K562 (cell line): ENCODE data around the gene MYCBP2. TPM values are rescaled to one million over a fixed set of nuclear protein-coding genes. Genes with fewer than 3 reads are reported as not detected.

ENCODE experiments used
- HSF4 ChIP-seq: fragments of 250-450 bp; sonication (Bioruptor Pico); IDR thresholded peaks from 2 replicates; pipeline ENCODE4 v2.1.2; 2022; ENCODE audit warnings: mild to moderate bottlenecking, moderate library complexity, borderline replicate concordance
- NEUROD1 ChIP-seq: fragments of 150-350 bp; IDR thresholded peaks from 2 replicates; pipeline ENCODE4 v1.6.1; 2014; ENCODE audit warnings: borderline replicate concordance, low read length, low read depth; ENCODE audit not compliant: partially characterized antibody
- SRF ChIP-seq, 2 experiments: fragments of 250-450, 450-650 bp in 1 of 2; sonication (Bioruptor Pico) in 1 of 2; sonication (generic) in 1 of 2; formaldehyde crosslinking; IDR thresholded peaks; 2 replicates each; pipeline versions ENCODE4 v1.5.0 to v1.5.1; 2020 to 2022; ENCODE audit warnings: mild to moderate bottlenecking in 1 of 2, missing genetic modification reagents in 1 of 2
- WHSC1 ChIP-seq: IDR thresholded peaks from one replicate; pipeline ENCODE4 v1.6.1; 2012; ENCODE audit warnings: low read length, control low read depth, inconsistent platforms
- ZNF318 ChIP-seq, 2 experiments: fragments of 450-650 bp; IDR thresholded peaks; 2 replicates each; pipeline ENCODE4 v1.6.1; 2016; ENCODE audit warnings: mild to moderate bottlenecking in 2 of 2, borderline replicate concordance in 1 of 2, low read depth in 1 of 2, moderate library complexity in 1 of 2
- polyA plus RNA-seq, 8 experiments: library from polyadenylated mRNA; depleted of rRNA in 4 of 8; stranded (reverse) in 5 of 8; unstranded in 3 of 8; fragments of >200 nt; fragmentation: Nextera tagmentation in 2 of 8; fragmentation: Illumina TruSeq in 1 of 8; extraction: Ambion mirVana in 2 of 8; extraction: Trizol in 1 of 8; gene quantifications; 2 replicates each; pipeline versions ENCODE4 v1.2.1 to v1.2.3, GENCODE V29; 2011 to 2014; ENCODE audit warnings: inconsistent platforms in 1 of 8, missing spikeins in 1 of 8
- total RNA-seq, 7 experiments: library from RNA; depleted of rRNA in 6 of 7; stranded (reverse); fragments of >200 nt in 6 of 7; fragmentation: Illumina TruSeq in 2 of 7; extraction: Trizol in 2 of 7; gene quantifications; 2 replicates each; pipeline versions ENCODE4 v1.2.1 to v1.2.3, GENCODE V29; 2011 to 2021; ENCODE audit warnings: low replicate concordance in 1 of 7

MYCBP2 gene
- total and polyA plus RNA-seq, 9 of the 15 experiments (the other 6 are each of a cell fraction or from before 2014, with no cell fraction given), result 13.2 to 47.2 (median 28.9) TPM

- TF ChIP-seq ZNF318 (IDR thresholded peaks at IDR 0.05; ENCODE audit: borderline replicate concordance in 1 of 2, low read depth in 1 of 2), result no peak
- TF ChIP-seq SRF (CRISPR knock-in tag; IDR thresholded peaks at IDR 0.05), result no peak
- TF ChIP-seq WHSC1, result no peak
- TF ChIP-seq NEUROD1, result no peak
- no peak for TF ChIP-seq HSF4 (CRISPR knock-in tag)
These were observed 212.6 kb downstream of the MYCBP2 start (continued) for GRCh38 chr13:77114271-77114670.
